H1 (cell line): ENCODE data around the gene CARD11. TPM values are rescaled to one million over a fixed set of nuclear protein-coding genes. Genes with fewer than 3 reads are reported as not detected.

Source experiments
- CTCF ChIA-PET: fragments of 300-600 bp; sonication (Branson Sonifier 250); formaldehyde crosslinking; loops from one replicate; lab custom pipeline; 2021; ENCODE audit not compliant: partially characterized antibody; lab: Charles Lee
- POLR2A ChIA-PET: fragments of 300-600 bp; sonication (Branson Sonifier 250); formaldehyde crosslinking; loops from one replicate; lab custom pipeline; 2021; ENCODE audit warnings: inconsistent platforms; ENCODE audit not compliant: partially characterized antibody; lab: Charles Lee
- DNase-seq, 2 experiments: peaks; one replicate each; pipeline versions ENCODE4 v3.0.0 to v3.0.0-alpha.2; 2010 to 2022; ENCODE audit warnings: low spot score in 2 of 2, low read depth in 1 of 2, mixed read lengths in 1 of 2
- FAIRE-seq: peaks from 2 replicates; lab custom pipeline; 2011; peaks lifted over from hg19 to GRCh38; lab: Jason Lieb, UNC
- H2AFZ ChIP-seq: 2 replicates; pipeline ENCODE4 v1.8.1; 2012; ENCODE audit warnings: low read length, inconsistent platforms
- H2AK5ac ChIP-seq: 2 replicates; pipeline ENCODE4 v1.6.1; 2013; ENCODE audit warnings: low read depth, low read length
- H2BK120ac ChIP-seq: replicated peaks from 2 replicates; pipeline ENCODE3; 2013; ENCODE audit warnings: low read depth, low read length, inconsistent platforms
- H2BK12ac ChIP-seq: 2 replicates; pipeline ENCODE4 v1.6.1; 2013; ENCODE audit warnings: low read depth, low read length
- H2BK15ac ChIP-seq: 2 replicates; pipeline ENCODE4 v1.6.1; 2013; ENCODE audit warnings: low read length
- H2BK20ac ChIP-seq: 2 replicates; pipeline ENCODE4 v1.6.1; 2013; ENCODE audit warnings: low read length
- H2BK5ac ChIP-seq: 2 replicates; pipeline ENCODE4 v1.6.1; 2013; ENCODE audit warnings: low read depth, low read length
- H3K14ac ChIP-seq: 2 replicates; pipeline ENCODE4 v1.6.1; 2013; ENCODE audit warnings: inconsistent platforms; ENCODE audit not compliant: insufficient read length
- H3K18ac ChIP-seq: 2 replicates; pipeline ENCODE4 v1.6.1; 2013; ENCODE audit warnings: low read length; ENCODE audit errors: extremely low read depth
- H3K23ac ChIP-seq: 2 replicates; pipeline ENCODE4 v1.6.1; 2013; ENCODE audit warnings: inconsistent platforms; ENCODE audit not compliant: insufficient read length
- H3K23me2 ChIP-seq: 2 replicates; pipeline ENCODE4 v1.6.1; 2013; ENCODE audit warnings: low read depth, low read length
- H3K27ac ChIP-seq: 2 replicates; pipeline ENCODE4 v1.6.1; 2011; ENCODE audit warnings: low read depth, low read length, inconsistent platforms
- H3K27me3 ChIP-seq, 4 experiments: replicated peaks in 1 of 4; 1 replicate in 1 of 4; 2 replicates in 3 of 4; pipeline versions ENCODE4 v1.6.1 to v1.8.1; 2011 to 2013; ENCODE audit warnings: low read length in 3 of 4, mild to moderate bottlenecking in 3 of 4, inconsistent platforms in 2 of 4, mixed read lengths in 2 of 4, moderate library complexity in 1 of 4; ENCODE audit not compliant: control insufficient read depth in 3 of 4, insufficient read depth in 3 of 4; ENCODE audit errors: extremely low read depth in 1 of 4
- H3K36me3 ChIP-seq, 4 experiments: 2 replicates each; pipeline versions ENCODE4 v1.6.1 to v1.8.1; 2011 to 2013; ENCODE audit warnings: mild to moderate bottlenecking in 4 of 4, low read length in 3 of 4, moderate library complexity in 2 of 4, control low read depth in 1 of 4, inconsistent platforms in 1 of 4; ENCODE audit not compliant: insufficient read depth in 4 of 4, control insufficient read depth in 2 of 4
- H3K4ac ChIP-seq: replicated peaks from 2 replicates; pipeline ENCODE3; 2013; ENCODE audit warnings: low read length, low read depth, mixed read lengths, inconsistent platforms; ENCODE audit not compliant: insufficient read length
- H3K4me1 ChIP-seq, 4 experiments: replicated peaks in 1 of 4; 1 replicate in 1 of 4; 2 replicates in 3 of 4; pipeline versions ENCODE4 v1.6.1 to v1.8.1; 2011 to 2013; ENCODE audit warnings: low read length in 3 of 4, inconsistent platforms in 2 of 4, mixed read lengths in 1 of 4; ENCODE audit not compliant: insufficient read depth in 4 of 4, control insufficient read depth in 3 of 4
- H3K4me2 ChIP-seq, 2 experiments: 2 replicates each; pipeline versions ENCODE4 v1.6.1 to v1.8.1; 2011 to 2013; ENCODE audit warnings: low read depth in 2 of 2, low read length in 2 of 2, control low read depth in 1 of 2, inconsistent platforms in 1 of 2, mild to moderate bottlenecking in 1 of 2; ENCODE audit not compliant: insufficient read depth in 1 of 2
- H3K4me3 ChIP-seq, 4 experiments: fragments of 200-600, 300-600 bp in 1 of 4; sonication (generic), shearing (Covaris generic), sonication (Bioruptor Twin) in 1 of 4; 2 replicates each; pipeline versions ENCODE4 v1.5.1 to v1.8.1; 2011 to 2016; ENCODE audit warnings: low read length in 4 of 4, low read depth in 3 of 4, control low read depth in 2 of 4, inconsistent platforms in 2 of 4, mild to moderate bottlenecking in 2 of 4, mixed read lengths in 1 of 4, moderate library complexity in 1 of 4; ENCODE audit not compliant: insufficient read depth in 2 of 4; ENCODE audit errors: extremely low read depth in 1 of 4
- H3K56ac ChIP-seq: replicated peaks from 2 replicates; pipeline ENCODE3; 2013; ENCODE audit warnings: low read depth, mild to moderate bottlenecking, mixed read lengths, low read length, inconsistent platforms; ENCODE audit not compliant: insufficient read length
- H3K79me1 ChIP-seq: 2 replicates; pipeline ENCODE4 v1.6.1; 2013; ENCODE audit warnings: low read depth, low read length, control low read depth
- H3K79me2 ChIP-seq, 2 experiments: 2 replicates each; pipeline versions ENCODE4 v1.6.1 to v1.8.1; 2012 to 2013; ENCODE audit warnings: low read length in 2 of 2, mild to moderate bottlenecking in 2 of 2, inconsistent platforms in 1 of 2; ENCODE audit not compliant: insufficient read depth in 2 of 2, control insufficient read depth in 1 of 2
- H3K9ac ChIP-seq, 4 experiments: replicated peaks in 1 of 4; 1 replicate in 1 of 4; 2 replicates in 3 of 4; pipeline versions ENCODE4 v1.6.1 to v1.8.1; 2011 to 2013; ENCODE audit warnings: low read depth in 3 of 4, low read length in 3 of 4, control low read depth in 2 of 4, mild to moderate bottlenecking in 2 of 4, moderate library complexity in 2 of 4, inconsistent platforms in 1 of 4; ENCODE audit errors: extremely low read depth in 1 of 4
- H3K9me3 ChIP-seq, 2 experiments: 2 replicates each; pipeline versions ENCODE4 v1.6.1 to v1.8.1; 2012 to 2013; ENCODE audit warnings: mild to moderate bottlenecking in 2 of 2, moderate library complexity in 2 of 2, control low read depth in 1 of 2, inconsistent platforms in 1 of 2, low read depth in 1 of 2, low read length in 1 of 2, mixed read lengths in 1 of 2; ENCODE audit not compliant: insufficient read depth in 2 of 2
- H4K20me1 ChIP-seq, 2 experiments: replicated peaks in 1 of 2; 2 replicates each; pipeline versions ENCODE3 to v1.8.1; 2011 to 2013; ENCODE audit warnings: inconsistent platforms in 2 of 2, low read length in 2 of 2, mild to moderate bottlenecking in 1 of 2; ENCODE audit not compliant: insufficient read depth in 2 of 2, control insufficient read depth in 1 of 2
- H4K5ac ChIP-seq: 2 replicates; pipeline ENCODE4 v1.6.1; 2013; ENCODE audit warnings: low read length, low read depth, mixed read lengths, inconsistent platforms; ENCODE audit not compliant: insufficient read length
- H4K8ac ChIP-seq: 2 replicates; pipeline ENCODE4 v1.8.0; 2013; ENCODE audit warnings: mild to moderate bottlenecking, moderate library complexity, low read length, inconsistent platforms; ENCODE audit not compliant: insufficient read depth; ENCODE audit errors: extremely low read depth
- H4K91ac ChIP-seq: replicated peaks from 2 replicates; pipeline ENCODE3; 2013; ENCODE audit warnings: low read length, mixed read lengths, inconsistent platforms; ENCODE audit not compliant: insufficient read length
- ATF2 ChIP-seq: IDR thresholded peaks from 2 replicates; pipeline ENCODE4 v1.6.1; 2012; ENCODE audit warnings: low read length, inconsistent platforms
- CEBPB ChIP-seq: IDR thresholded peaks from 2 replicates; pipeline ENCODE4 v1.6.1; 2012; ENCODE audit warnings: low read depth, low read length
- CHD1 ChIP-seq: IDR thresholded peaks from 2 replicates; pipeline ENCODE4 v1.6.1; 2012; ENCODE audit warnings: low read depth, low read length, improper control_type of control experiment
- EGR1 ChIP-seq: IDR thresholded peaks from 2 replicates; pipeline ENCODE4 v1.6.1; 2011; ENCODE audit warnings: low read depth, low read length, borderline replicate concordance
- FOSL1 ChIP-seq: IDR thresholded peaks from 2 replicates; pipeline ENCODE4 v1.6.1; 2011; ENCODE audit warnings: mild to moderate bottlenecking, low read depth, low read length, moderate library complexity; ENCODE audit not compliant: insufficient read depth
- KDM5A ChIP-seq: fragments of 200-600 bp; IDR thresholded peaks from 2 replicates; pipeline ENCODE4 v1.7.1; 2012; ENCODE audit warnings: mild to moderate bottlenecking, low read length, inconsistent platforms, mixed read lengths
- USF2 ChIP-seq: IDR thresholded peaks from 2 replicates; pipeline ENCODE4 v1.6.1; 2011; ENCODE audit warnings: low read length, improper control_type of control experiment
- YY1 ChIP-seq: IDR thresholded peaks from 2 replicates; pipeline ENCODE4 v1.6.1; 2011; ENCODE audit warnings: low read depth, mild to moderate bottlenecking, low read length
- WGBS, 2 experiments: shearing (Covaris generic) in 1 of 2; methylation state at CpG; one replicate each; pipeline versions ENCODE4 v1.1.6 to v1.1.7; 2013 to 2015; ENCODE audit warnings: low lambda C conversion rate in 2 of 2, mixed read lengths in 2 of 2, inconsistent platforms in 1 of 2, low coverage in 1 of 2, missing lambda C conversion rate in 1 of 2; ENCODE audit not compliant: insufficient replicate concordance in 2 of 2, insufficient coverage in 1 of 2, insufficient read length in 1 of 2; ENCODE audit errors: extremely low coverage in 1 of 2, missing lambda C conversion rate in 1 of 2; 5-methylcytosine and 5-hydroxymethylcytosine counted together
- polyA plus RNA-seq, 7 experiments: library from polyadenylated mRNA; depleted of rRNA in 3 of 7; stranded (reverse) in 5 of 7; unstranded in 2 of 7; fragments of >200 nt in 5 of 7; fragments of 200-250 nt in 2 of 7; gene quantifications; 1 replicate in 5 of 7; 2 replicates in 1 of 7; 4 replicates in 1 of 7; pipeline versions ENCODE4 v1.2.1 to v1.2.3, GENCODE V29; 2011 to 2013; ENCODE audit warnings: missing spikeins in 2 of 7, mixed read lengths in 2 of 7
- total RNA-seq: library from RNA; stranded (reverse); fragmentation: NEBNext Ultra II Directional; extraction: Animal tissue kit (Norgen Biotek cat#: 25700); gene quantifications from 2 replicates; pipeline ENCODE4 v1.2.1, GENCODE V29; 2021

The CARD11 gene
- total and polyA plus RNA-seq, 2 of the 8 experiments (the other 6 are each of a cell fraction or from before 2014, with no cell fraction given), result 12.6 to 29.8 TPM

- DNase-seq (no peak), FAIRE-seq (no peak)
- WGBS, 2 experiments, result 89% methylated on average over 14 of the region's 14 CpGs; no CpG with 5 or more reads in 1 of the 2 experiments
- Histone ChIP-seq H3K4me1 (peaks cover 0 to 5% (median 3%) of the 10 kb centered on the region in 4 experiments; a peak in 5 of 7 replicates), H2BK20ac (no peak overlapping the region; the same call in 1 of the 2 replicates), H3K56ac (no peak overlapping the region), H3K79me1 (no peaks in the 10 kb centered on the region; the same call in 1 of the 2 replicates), H2BK15ac (no peak overlapping the region), H3K9ac (no peak overlapping the region), H3K4me3 (no peak overlapping the region), H3K27me3 (no peaks in the 10 kb centered on the region), H2AFZ (0 out of 2 replicates have a peak overlapping the region, but pooled peaks have one; percentile 11), H3K14ac (no peak overlapping the region), H4K8ac (no peak overlapping the region), H4K5ac (no peak overlapping the region), H3K79me2 (no peaks in the 10 kb centered on the region), H3K23me2 (no peaks in the 10 kb centered on the region), H4K91ac (no peak overlapping the region), H2BK120ac (no peak overlapping the region), H2BK5ac (no peak overlapping the region), H2BK12ac (0 out of 2 replicates have a peak overlapping the region, but pooled peaks have one; percentile 30), H3K4ac (no peak overlapping the region), H3K4me2 (no peak overlapping the region), H3K9me3 (0 out of 4 replicates have a peak, but pooled peaks cover 3 to 5% of the 10 kb centered on the region in 2 experiments), H3K36me3 (no peaks in the 10 kb centered on the region), H3K18ac (no peak overlapping the region), H2AK5ac (no peak overlapping the region), H3K27ac (no peak overlapping the region), H4K20me1 (no peaks in the 10 kb centered on the region), H3K23ac (no peak overlapping the region)
- 0 out of 2 replicates have a peak, but pooled peaks have one; percentile 18 for TF ChIP-seq USF2
- TF ChIP-seq CHD1, result no peak
- no peak for TF ChIP-seq FOSL1
- no peak for TF ChIP-seq YY1
- no peak for TF ChIP-seq ATF2
- no peak for TF ChIP-seq KDM5A
- TF ChIP-seq EGR1, result no peak
- TF ChIP-seq CEBPB, result no peak
- POLR2A ChIA-PET, result no interaction called here
- CTCF ChIA-PET, result interaction anchor here (1.4 kb wide), 1 partner anchor 22 kb away, joined by 3 read pairs; no protein-coding TSS in a partner anchor
These were observed 15.5 kb downstream of the CARD11 start for GRCh38 chr7:3028071-3028757.
